Fibroblast of skin of left biceps (primary cell): ENCODE measurements around the gene CAMKK1.

Experiments
- DNase-seq, 2 experiments: peaks; one replicate each; pipeline ENCODE4 v3.0.0-alpha.2; 2013; ENCODE audit warnings: low read depth in 2 of 2

The CAMKK1 gene

GRCh38 chr17:3918372-3919122 lies 25.7 kb upstream of the CAMKK1 start:
- no peak for DNase-seq

- no peak for DNase-seq
Observed at GRCh38 chr17:3917391-3917931, 24.6 kb upstream of the CAMKK1 start.

- DNase-seq = no peak
Observed at GRCh38 chr17:3916825-3917224, 24.0 kb upstream of the CAMKK1 start.

GRCh38 chr17:3915995-3916696 lies 23.3 kb upstream of the CAMKK1 start, which contains the start of gene P2RX1:
TSS of gene P2RX1 (minus strand) at chr17:3916465. CDS start at chr17:3916225, 240 bp downstream.
- no peak for DNase-seq

- no peak for DNase-seq
Observed at GRCh38 chr17:3915581-3915994, 22.7 kb upstream of the CAMKK1 start.

- no peak for DNase-seq
Observed at GRCh38 chr17:3914312-3914670, 21.4 kb upstream of the CAMKK1 start.

GRCh38 chr17:3913531-3914311 lies 20.9 kb upstream of the CAMKK1 start:
- DNase-seq = no peak

GRCh38 chr17:3912827-3913226 lies 20.0 kb upstream of the CAMKK1 start:
- DNase-seq = no peak

- no peak for DNase-seq
Observed at GRCh38 chr17:3911271-3912053, 18.6 kb upstream of the CAMKK1 start.

GRCh38 chr17:3910420-3911270 lies 17.8 kb upstream of the CAMKK1 start:
- DNase-seq = no peak

- DNase-seq = no peak
Observed at GRCh38 chr17:3909257-3909656, 16.4 kb upstream of the CAMKK1 start.

GRCh38 chr17:3907483-3908216 lies 14.8 kb upstream of the CAMKK1 start:
- no peak for DNase-seq

- DNase-seq = no peak
Observed at GRCh38 chr17:3906881-3907280, 14.0 kb upstream of the CAMKK1 start.

GRCh38 chr17:3905017-3905520 lies 12.2 kb upstream of the CAMKK1 start:
- no peak for DNase-seq

GRCh38 chr17:3904501-3904900 lies 11.6 kb upstream of the CAMKK1 start:
- no peak for DNase-seq

- DNase-seq = no peak
Observed at GRCh38 chr17:3903881-3904290, 11.0 kb upstream of the CAMKK1 start.

- DNase-seq = no peak
Observed at GRCh38 chr17:3903051-3903825, 10.4 kb upstream of the CAMKK1 start.

GRCh38 chr17:3900646-3901045 lies 7.8 kb upstream of the CAMKK1 start:
- no peak for DNase-seq

- DNase-seq = no peak
Observed at GRCh38 chr17:3897731-3898130, 4.9 kb upstream of the CAMKK1 start.
